Liver (tissue), 9 donors: Measurements from ENCODE around the gene UQCRC2. TPM values are rescaled to one million over a fixed set of nuclear protein-coding genes. Genes with fewer than 3 reads are reported as not detected.

Experiments
- DNase-seq: peaks from one replicate; pipeline ENCODE4 v3.0.0-alpha.2; 2017; ENCODE audit warnings: low spot score
- H3K27ac ChIP-seq, 2 donors: one replicate each; pipeline ENCODE4 v1.7.0; 2013; ENCODE audit warnings: inconsistent platforms in 2 of 2, low read length in 2 of 2, control low read depth in 1 of 2, low read depth in 1 of 2, mild to moderate bottlenecking in 1 of 2
- H3K27me3 ChIP-seq, 4 donors: one replicate each; pipeline versions ENCODE4 v1.6.1 to v1.7.0; 2013; ENCODE audit warnings: low read length in 3 of 4, inconsistent platforms in 1 of 4, mild to moderate bottlenecking in 1 of 4, moderate library complexity in 1 of 4; ENCODE audit not compliant: control insufficient read depth in 4 of 4, insufficient read depth in 4 of 4
- H3K36me3 ChIP-seq, 4 donors: one replicate each; pipeline versions ENCODE4 v1.6.1 to v1.7.0; 2013; ENCODE audit warnings: low read length in 3 of 4, mild to moderate bottlenecking in 3 of 4, low read depth in 1 of 4, moderate library complexity in 1 of 4; ENCODE audit not compliant: control insufficient read depth in 4 of 4, insufficient read depth in 3 of 4
- H3K4me1 ChIP-seq, 4 donors: one replicate each; pipeline versions ENCODE4 v1.6.1 to v1.7.0; 2013; ENCODE audit warnings: low read length in 3 of 4, mild to moderate bottlenecking in 3 of 4, moderate library complexity in 1 of 4; ENCODE audit not compliant: control insufficient read depth in 4 of 4, insufficient read depth in 4 of 4
- H3K4me3 ChIP-seq, 3 donors: one replicate each; pipeline versions ENCODE4 v1.6.1 to v1.7.0; 2013; ENCODE audit warnings: low read length in 3 of 3, control low read depth in 1 of 3, low read depth in 1 of 3, mild to moderate bottlenecking in 1 of 3
- H3K9ac ChIP-seq, 2 donors: one replicate each; pipeline ENCODE4 v1.7.0; 2013; ENCODE audit warnings: low read length in 2 of 2, mild to moderate bottlenecking in 2 of 2, moderate library complexity in 2 of 2, control low read depth in 1 of 2, low read depth in 1 of 2
- H3K9me3 ChIP-seq, 4 donors: one replicate each; pipeline versions ENCODE4 v1.6.1 to v1.7.0; 2013; ENCODE audit warnings: low read length in 3 of 4; ENCODE audit not compliant: control insufficient read depth in 4 of 4
- ATF3 ChIP-seq: IDR thresholded peaks from 2 replicates; pipeline ENCODE4 v1.6.1; 2016; ENCODE audit warnings: antibody characterized with exemption
- CTCF ChIP-seq: fragments of 150-350 bp; IDR thresholded peaks from 2 replicates; pipeline ENCODE4 v1.5.1; 2017; ENCODE audit warnings: improper control_type of control experiment, low read depth, low read length; ENCODE audit not compliant: missing input control
- EGR1 ChIP-seq, 2 donors: IDR thresholded peaks; 2 replicates each; pipeline ENCODE4 v1.6.1; 2016 to 2018; ENCODE audit warnings: antibody characterized with exemption in 2 of 2, low read depth in 2 of 2
- FOXA1 ChIP-seq: IDR thresholded peaks from 2 replicates; pipeline ENCODE4 v1.6.1; 2016; ENCODE audit warnings: antibody characterized with exemption
- FOXA2 ChIP-seq: IDR thresholded peaks from 2 replicates; pipeline ENCODE4 v1.6.1; 2016; ENCODE audit warnings: antibody characterized with exemption
- GABPA ChIP-seq, 2 donors: IDR thresholded peaks in 1 of 2; conservative IDR thresholded peaks in 1 of 2; 2 replicates each; pipeline ENCODE4 v1.6.1; 2016; ENCODE audit warnings: antibody characterized with exemption in 2 of 2, mild to moderate bottlenecking in 1 of 2, moderate library complexity in 1 of 2
- HNF4A ChIP-seq, 2 donors: conservative IDR thresholded peaks; 2 replicates each; pipeline ENCODE4 v1.6.1; 2016; ENCODE audit warnings: antibody characterized with exemption in 2 of 2, mild to moderate bottlenecking in 2 of 2
- HNF4G ChIP-seq: IDR thresholded peaks from 2 replicates; pipeline ENCODE4 v1.6.1; 2016; ENCODE audit warnings: antibody characterized with exemption
- JUND ChIP-seq, 2 donors: IDR thresholded peaks; 2 replicates each; pipeline ENCODE4 v1.6.1; 2016; ENCODE audit warnings: antibody characterized with exemption in 2 of 2
- MAX ChIP-seq: IDR thresholded peaks from 2 replicates; pipeline ENCODE4 v1.6.1; 2016; ENCODE audit warnings: antibody characterized with exemption
- NR2F2 ChIP-seq: IDR thresholded peaks from 2 replicates; pipeline ENCODE4 v1.6.1; 2016; ENCODE audit warnings: antibody characterized with exemption
- RAD21 ChIP-seq, 2 donors: IDR thresholded peaks; 2 replicates each; pipeline ENCODE4 v1.6.1; 2016; ENCODE audit warnings: antibody characterized with exemption in 2 of 2, mild to moderate bottlenecking in 2 of 2
- REST ChIP-seq: IDR thresholded peaks from 2 replicates; pipeline ENCODE4 v1.6.1; 2016; ENCODE audit warnings: antibody characterized with exemption, mild to moderate bottlenecking
- RXRA ChIP-seq, 2 donors: IDR thresholded peaks; 2 replicates each; pipeline ENCODE4 v1.6.1; 2017 to 2018; ENCODE audit warnings: antibody characterized with exemption in 2 of 2, mild to moderate bottlenecking in 1 of 2
- SP1 ChIP-seq: IDR thresholded peaks from 2 replicates; pipeline ENCODE4 v1.6.1; 2018; ENCODE audit warnings: antibody characterized with exemption, mild to moderate bottlenecking
- TAF1 ChIP-seq: conservative IDR thresholded peaks from 2 replicates; pipeline ENCODE4 v1.6.1; 2016; ENCODE audit warnings: antibody characterized with exemption, mild to moderate bottlenecking
- YY1 ChIP-seq: IDR thresholded peaks from 2 replicates; pipeline ENCODE4 v1.6.1; 2016; ENCODE audit warnings: antibody characterized with exemption, mild to moderate bottlenecking
- ZBTB33 ChIP-seq: IDR thresholded peaks from 2 replicates; pipeline ENCODE4 v1.6.1; 2016; ENCODE audit warnings: antibody characterized with exemption
- WGBS: extraction: QIAGEN DNeasy Blood & Tissue Kit; methylation state at CpG from one replicate; pipeline ENCODE4 v1.1.7; 2013; 5-methylcytosine and 5-hydroxymethylcytosine counted together
- polyA plus RNA-seq, 2 donors: library from polyadenylated mRNA; stranded (reverse) in 1 of 2; unstranded in 1 of 2; fragments of 200-250 nt in 1 of 2; fragments of >200 nt in 1 of 2; fragmentation: Nextera tagmentation in 1 of 2; extraction: Ambion mirVana in 1 of 2; gene quantifications; one replicate each; pipeline versions ENCODE4 v1.2.1 to v1.2.3, GENCODE V29; 2013 to 2015
- total RNA-seq, 2 donors: library from RNA; depleted of rRNA; stranded (reverse); fragments of >200 nt; gene quantifications; one replicate each; pipeline ENCODE4 v1.2.3, GENCODE V29; 2014
- donor health status: healthy.
- donor health status: healthy.
- donor health status: healthy.
- donor health status: healthy.
- donor health status: healthy.

Gene UQCRC2
- total and polyA plus RNA-seq, 4 donors: 88.8 to 164 (median 140) TPM

GRCh38 chr16:21964353-21964752 is 11.2 kb downstream of the UQCRC2 start:
- no peak for DNase-seq
- TF ChIP-seq FOXA2: no peak
- no peak for TF ChIP-seq RXRA (IDR thresholded peaks at IDR 0.05)
- no peak for TF ChIP-seq MAX
- TF ChIP-seq ATF3: no peak
- TF ChIP-seq HNF4G: no peak
- no peak for TF ChIP-seq YY1
- no peak for TF ChIP-seq ZBTB33
- no peak overlapping the region for H3K4me3 ChIP-seq
- peaks cover 14 to 92% (median 81%) of the 10 kb centered on the region in 4 donors for H3K36me3 ChIP-seq
- no peak overlapping the region for H3K9ac ChIP-seq
- 92% methylated on average over 6 of the region's 6 CpGs for WGBS
- no peaks in the 10 kb centered on the region for H3K9me3 ChIP-seq
- no peaks in the 10 kb centered on the region for H3K4me1 ChIP-seq
- no peak overlapping the region for H3K27ac ChIP-seq
- H3K27me3 ChIP-seq: no peaks in the 10 kb centered on the region

GRCh38 chr16:21971856-21972255 is 18.7 kb downstream of the UQCRC2 start:
- no peaks in the 10 kb centered on the region for H3K4me1 ChIP-seq
- WGBS: 95% methylated on average over 4 of the region's 4 CpGs
- no peak overlapping the region for H3K4me3 ChIP-seq
- DNase-seq: no peak
- no peaks in the 10 kb centered on the region for H3K9me3 ChIP-seq
- no peak overlapping the region for H3K9ac ChIP-seq
- TF ChIP-seq REST (no peak), FOXA1 (no peak), HNF4G (no peak), FOXA2 (no peak), SP1 (no peak), TAF1 (no peak), CTCF (no peak), RXRA (IDR thresholded peaks at IDR 0.05) (no peak), MAX (no peak), ZBTB33 (no peak), JUND (IDR thresholded peaks at IDR 0.05) (no peak), RAD21 (IDR thresholded peaks at IDR 0.05) (no peak), ATF3 (no peak), GABPA (IDR thresholded peaks at IDR 0.05 in 1 of 2, conservative IDR thresholded peaks at IDR 0.05 in 1 of 2) (no peak), EGR1 (IDR thresholded peaks at IDR 0.05; ENCODE audit: low read depth in 2 of 2) (no peak), HNF4A (conservative IDR thresholded peaks at IDR 0.05) (no peak), YY1 (no peak), NR2F2 (no peak)
- H3K27me3 ChIP-seq: no peaks in the 10 kb centered on the region
- peaks cover 14 to 93% (median 82%) of the 10 kb centered on the region in 4 donors for H3K36me3 ChIP-seq
- no peak overlapping the region for H3K27ac ChIP-seq
